Progenitor cell of endocrine pancreas (in vitro differentiated cells): Measurements from ENCODE around the gene TFDP3. TPM values are rescaled to one million over a fixed set of nuclear protein-coding genes. Genes with fewer than 3 reads are reported as not detected.

Experiments used
- DNase-seq: peaks from one replicate; pipeline ENCODE4 v3.0.0; 2021; ENCODE audit warnings: low spot score; ENCODE audit not compliant: unreplicated experiment
- H3K27ac Mint-ChIP-seq: 2 replicates; pipeline ENCODE4 v1.8.0; 2021; ENCODE audit warnings: mild to moderate bottlenecking, moderate library complexity, mixed read lengths
- H3K27me3 Mint-ChIP-seq: 2 replicates; pipeline ENCODE4 v1.8.0; 2021; ENCODE audit warnings: mixed read lengths
- H3K36me3 Mint-ChIP-seq: 2 replicates; pipeline ENCODE4 v1.8.0; 2022; ENCODE audit warnings: mixed read lengths; ENCODE audit not compliant: insufficient read depth
- H3K4me1 Mint-ChIP-seq: 2 replicates; pipeline ENCODE4 v1.8.0; 2021; ENCODE audit warnings: low read depth, mixed read lengths
- H3K4me3 Mint-ChIP-seq: 2 replicates; pipeline ENCODE4 v1.8.0; 2021; ENCODE audit warnings: low read depth, mild to moderate bottlenecking, moderate library complexity, mixed read lengths
- H3K9me3 Mint-ChIP-seq: 2 replicates; pipeline ENCODE4 v1.8.0; 2021; ENCODE audit warnings: low read depth, mixed read lengths
- CTCF ChIP-seq: fragments of 200-600 bp; sonication (generic); IDR thresholded peaks from one replicate; pipeline ENCODE4 v1.5.0; 2021; ENCODE audit warnings: antibody characterized with exemption, mild to moderate bottlenecking; ENCODE audit not compliant: unreplicated experiment
- total RNA-seq: library from RNA; stranded (reverse); gene quantifications from 2 replicates; pipeline ENCODE4 v1.2.1, GENCODE V29; 2021

Gene TFDP3
- total RNA-seq, 1 donor from 2014 or later, result not detected

GRCh38 chrX:133214301-133214700 lies 3.9 kb downstream of the TFDP3 start:
- no peak for DNase-seq
- no peaks in the 10 kb centered on the region for H3K4me1 Mint-ChIP-seq
- no peak overlapping the region for H3K27ac Mint-ChIP-seq
- no peak for TF ChIP-seq CTCF
- no peak overlapping the region for H3K4me3 Mint-ChIP-seq
- H3K9me3 Mint-ChIP-seq, result no peaks in the 10 kb centered on the region
- H3K27me3 Mint-ChIP-seq, result no peaks in the 10 kb centered on the region
- H3K36me3 Mint-ChIP-seq, result no peaks in the 10 kb centered on the region

GRCh38 chrX:133213117-133213516 lies 5.0 kb downstream of the TFDP3 start:
- H3K4me1 Mint-ChIP-seq, result no peaks in the 10 kb centered on the region
- no peaks in the 10 kb centered on the region for H3K27me3 Mint-ChIP-seq
- DNase-seq, result no peak
- H3K27ac Mint-ChIP-seq, result no peak overlapping the region
- H3K9me3 Mint-ChIP-seq, result no peaks in the 10 kb centered on the region
- H3K4me3 Mint-ChIP-seq, result no peak overlapping the region
- H3K36me3 Mint-ChIP-seq, result no peaks in the 10 kb centered on the region
- no peak for TF ChIP-seq CTCF

- Mint-ChIP-seq H3K4me3 (no peak overlapping the region), H3K9me3 (no peaks in the 10 kb centered on the region), H3K36me3 (no peaks in the 10 kb centered on the region), H3K27ac (no peak overlapping the region), H3K4me1 (no peaks in the 10 kb centered on the region), H3K27me3 (peaks cover 3% of the 10 kb centered on the region)
- no peak for DNase-seq
- no peak for TF ChIP-seq CTCF
Observed at GRCh38 chrX:133207751-133208150, 10.4 kb downstream of the TFDP3 start.

- TF ChIP-seq CTCF, result no peak
- Mint-ChIP-seq H3K27ac (peak overlapping the region; percentile 43), H3K27me3 (no peaks in the 10 kb centered on the region), H3K4me3 (no peak overlapping the region), H3K36me3 (no peaks in the 10 kb centered on the region), H3K9me3 (no peaks in the 10 kb centered on the region), H3K4me1 (peaks cover 11% of the 10 kb centered on the region)
- DNase-seq, result no peak
Observed at GRCh38 chrX:133191739-133192039, 26.5 kb downstream of the TFDP3 start.

GRCh38 chrX:133190877-133191738 lies 27.0 kb downstream of the TFDP3 start:
- H3K36me3 Mint-ChIP-seq, result no peaks in the 10 kb centered on the region
- peak overlapping the region; percentile 43 for H3K27ac Mint-ChIP-seq
- TF ChIP-seq CTCF, result no peak
- no peak for DNase-seq
- peaks cover 11% of the 10 kb centered on the region for H3K4me1 Mint-ChIP-seq
- no peak overlapping the region for H3K4me3 Mint-ChIP-seq
- H3K9me3 Mint-ChIP-seq, result no peaks in the 10 kb centered on the region
- H3K27me3 Mint-ChIP-seq, result peaks cover under 1% of the 10 kb centered on the region
